ENCODE data around the gene VIPR2. TPM values are rescaled to one million over a fixed set of nuclear protein-coding genes. Genes with fewer than 3 reads are reported as not detected.

VIPR2 gene
- total RNA-seq, 1 donor from 2014 or later: not detected

DNA sequence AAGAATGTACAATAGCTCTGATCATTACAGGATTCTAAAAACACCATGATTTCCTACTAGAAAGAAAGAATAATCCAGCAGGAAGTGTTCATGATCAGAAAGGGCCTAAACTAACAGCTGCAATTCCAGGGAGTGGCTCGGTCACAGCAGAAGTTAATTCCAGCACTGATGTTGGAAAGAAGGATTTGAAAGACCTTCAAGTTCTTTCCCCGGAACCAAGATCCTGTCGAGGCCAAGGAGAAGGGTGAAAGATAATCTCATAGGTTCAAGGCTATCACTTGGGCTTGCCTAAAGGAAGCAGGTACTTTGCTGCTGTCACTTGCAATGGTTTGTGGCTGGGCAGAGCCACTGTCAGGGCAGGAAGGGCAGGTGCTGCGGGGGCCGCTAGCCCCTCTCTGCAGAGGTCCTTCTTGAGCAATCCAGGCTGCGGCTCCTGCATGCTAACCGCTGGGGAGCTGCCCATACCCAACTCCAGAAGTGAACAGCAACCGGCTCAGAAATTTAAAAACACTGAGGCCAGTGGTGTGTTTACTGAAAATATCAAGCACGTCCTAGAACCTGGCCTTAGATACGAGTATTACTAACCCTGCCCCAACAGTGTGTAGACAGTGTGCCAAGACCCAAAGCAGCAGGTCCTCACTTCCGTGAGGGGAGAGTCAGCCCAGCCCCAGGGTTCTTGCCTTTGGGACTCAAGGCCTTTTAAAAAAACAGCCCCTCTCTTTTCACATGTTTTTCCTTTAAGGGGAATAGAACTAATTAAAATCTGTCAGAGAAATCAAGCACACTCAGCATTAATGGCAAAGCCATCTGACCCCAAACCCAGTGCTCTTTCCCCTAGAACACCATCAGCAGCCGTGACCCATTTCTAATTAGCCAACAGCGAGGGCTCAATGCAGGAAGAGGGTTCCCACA lies 76.8 kb downstream of the VIPR2 start:
- DNase-seq (no peak), ATAC-seq (ENCODE audit: low read depth) (no peak)
- H3K4me3 Mint-ChIP-seq: no peak overlapping the region
- no peak overlapping the region for H3K27ac Mint-ChIP-seq
- H3K9me3 Mint-ChIP-seq: no peaks in the 10 kb centered on the region
- TF ChIP-seq CTCF (IDR thresholded peaks at IDR 0.05): no peak
- intact Hi-C loops (cut with micrococcal nuclease): no loop called here
- POLR2A ChIA-PET: no interaction called here
- H3K36me3 Mint-ChIP-seq (ENCODE audit: low read depth): no peaks in the 10 kb centered on the region
- CTCF ChIA-PET: no interaction called here
- no peaks in the 10 kb centered on the region for H3K4me1 Mint-ChIP-seq
- H3K27me3 Mint-ChIP-seq: peaks cover 1% of the 10 kb centered on the region

GRCh38 chr7:159066816-159067575 lies 77.7 kb downstream of the VIPR2 start:
- CTCF ChIA-PET: no interaction called here

DNA sequence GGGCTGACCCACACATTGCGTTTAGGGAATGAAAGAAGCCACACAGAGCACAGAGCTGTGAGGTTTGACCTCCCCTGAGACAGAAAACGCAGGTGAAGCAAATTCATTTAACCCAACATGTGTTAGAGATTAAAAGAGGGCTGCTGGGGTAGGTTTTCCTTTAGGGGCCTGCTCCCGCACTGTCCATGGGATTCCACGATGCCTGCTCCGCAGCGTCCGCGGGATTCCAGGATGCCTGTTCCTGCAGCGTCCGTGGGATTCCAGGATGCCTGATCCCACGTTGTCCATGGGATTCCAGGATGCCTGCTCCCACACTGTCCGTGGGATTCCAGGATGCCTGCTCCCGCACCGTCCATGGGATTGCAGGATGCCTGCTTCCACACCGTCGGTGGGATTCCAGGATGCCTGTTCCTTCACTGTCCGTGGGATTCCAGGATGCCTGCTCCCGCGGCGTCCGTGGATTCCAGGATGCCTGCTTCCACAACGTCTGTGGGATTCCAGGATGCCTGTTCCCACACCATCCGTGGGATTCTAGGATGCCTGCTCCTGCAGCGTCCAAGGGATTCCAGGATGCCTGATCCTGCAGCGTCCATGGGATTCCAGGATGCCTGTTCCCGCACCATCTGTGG lies 78.7 kb downstream of the VIPR2 start:
- intact Hi-C loops (cut with micrococcal nuclease): no loop called here
- CTCF ChIA-PET: no interaction called here
- Mint-ChIP-seq H3K9me3 (no peaks in the 10 kb centered on the region), H3K27me3 (peaks cover 1% of the 10 kb centered on the region), H3K4me1 (no peaks in the 10 kb centered on the region), H3K36me3 (ENCODE audit: low read depth) (no peaks in the 10 kb centered on the region), H3K27ac (no peak overlapping the region), H3K4me3 (no peak overlapping the region)
- POLR2A ChIA-PET: no interaction called here
- no peak for TF ChIP-seq CTCF (IDR thresholded peaks at IDR 0.05)
- ATAC-seq (ENCODE audit: low read depth) (no peak), DNase-seq (no peak)

More at GRCh38 chr7:159066816-159067575, 77.7 kb downstream of the VIPR2 start:
- Mint-ChIP-seq H3K27ac (no peak overlapping the region), H3K4me1 (no peaks in the 10 kb centered on the region), H3K27me3 (peaks cover 1% of the 10 kb centered on the region), H3K9me3 (no peaks in the 10 kb centered on the region), H3K4me3 (no peak overlapping the region), H3K36me3 (ENCODE audit: low read depth) (no peaks in the 10 kb centered on the region)
- intact Hi-C loops (cut with micrococcal nuclease): no loop called here
- POLR2A ChIA-PET: no interaction called here
- ATAC-seq (ENCODE audit: low read depth) (no peak), DNase-seq (no peak)
- TF ChIP-seq CTCF (IDR thresholded peaks at IDR 0.05): no peak

DNA sequence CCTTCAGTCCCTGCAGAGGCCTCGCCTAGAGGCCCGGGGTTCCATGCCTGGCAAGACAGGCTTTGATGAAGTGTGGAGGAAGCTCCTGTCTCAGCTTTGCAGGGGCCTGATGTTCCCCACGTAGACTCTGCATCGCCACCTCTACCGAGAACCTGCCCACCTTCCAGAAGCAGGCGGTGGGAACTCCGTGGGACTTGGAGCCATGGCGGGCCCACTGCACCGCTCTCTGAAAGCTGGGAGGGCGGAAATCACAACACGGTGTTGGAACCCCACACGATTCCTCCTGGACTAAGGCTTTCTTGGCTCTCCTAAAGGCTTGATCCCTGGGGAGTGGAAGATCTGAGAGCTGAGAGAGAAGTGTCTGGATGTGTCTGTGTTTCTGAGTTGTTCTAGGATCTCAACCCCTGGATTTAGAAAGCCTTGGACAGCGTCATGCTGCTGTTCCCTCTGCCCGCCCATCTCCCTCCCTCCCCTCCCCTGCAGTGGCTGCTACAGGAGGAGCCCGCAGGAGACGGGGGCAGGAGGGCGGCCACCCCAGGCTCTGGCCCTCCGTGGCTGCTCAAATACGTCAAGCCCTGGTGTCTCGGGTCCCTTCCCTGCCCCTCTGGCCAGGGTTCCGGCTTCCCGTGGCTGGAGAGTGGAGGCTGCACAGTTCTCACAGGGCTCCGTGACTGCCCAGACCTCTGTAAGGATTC lies 79.7 kb downstream of the VIPR2 start:
- POLR2A ChIA-PET: no interaction called here
- intact Hi-C loops (cut with micrococcal nuclease): no loop called here

More for the DNA sequence above, 79.7 kb downstream of the VIPR2 start:
- Mint-ChIP-seq H3K4me1 (no peaks in the 10 kb centered on the region), H3K4me3 (no peak overlapping the region), H3K9me3 (no peaks in the 10 kb centered on the region), H3K27ac (no peak overlapping the region), H3K27me3 (no peaks in the 10 kb centered on the region), H3K36me3 (ENCODE audit: low read depth) (no peaks in the 10 kb centered on the region)
- no peak for TF ChIP-seq CTCF (IDR thresholded peaks at IDR 0.05)
- no peak for ATAC-seq (ENCODE audit: low read depth)
- DNase-seq: no peak
- CTCF ChIA-PET: no interaction called here
